GM15510 (cell line): ENCODE results near the gene MCTP2.

Experiments used
- POLR2A ChIP-seq: IDR thresholded peaks from 3 replicates; pipeline ENCODE4 v1.6.1; 2011; ENCODE audit warnings: borderline replicate concordance; ENCODE audit not compliant: insufficient read length; ENCODE audit errors: extremely low read depth

Gene MCTP2

DNA sequence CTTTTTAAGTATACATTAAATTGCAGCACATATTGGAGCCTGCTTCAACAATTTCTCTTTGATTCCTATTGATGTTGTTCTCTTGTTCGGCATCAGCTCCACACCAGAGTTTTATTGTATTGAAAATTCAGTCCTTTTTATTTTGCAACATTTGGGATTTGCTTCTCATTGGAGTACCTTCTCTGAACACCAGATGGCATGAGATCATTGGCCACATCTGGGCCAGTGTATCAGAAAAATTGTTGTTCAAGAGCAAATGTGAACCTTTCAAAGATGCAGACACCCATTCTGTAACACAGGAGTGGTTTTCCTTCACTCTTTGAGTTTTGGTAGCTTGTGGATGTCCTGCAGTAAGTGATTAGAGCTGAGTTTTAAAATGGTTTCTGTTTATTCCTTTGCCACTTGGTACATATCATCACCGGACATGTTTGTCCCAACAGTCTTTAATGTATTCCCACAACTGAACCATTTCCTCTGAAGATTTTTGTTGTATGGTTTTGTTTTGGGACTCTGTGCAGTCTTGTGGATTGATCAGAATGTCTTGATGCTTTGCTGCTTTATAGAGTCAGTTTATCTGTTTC, 96.1 kb downstream of the MCTP2 start:
- TF ChIP-seq POLR2A, result no peak

DNA sequence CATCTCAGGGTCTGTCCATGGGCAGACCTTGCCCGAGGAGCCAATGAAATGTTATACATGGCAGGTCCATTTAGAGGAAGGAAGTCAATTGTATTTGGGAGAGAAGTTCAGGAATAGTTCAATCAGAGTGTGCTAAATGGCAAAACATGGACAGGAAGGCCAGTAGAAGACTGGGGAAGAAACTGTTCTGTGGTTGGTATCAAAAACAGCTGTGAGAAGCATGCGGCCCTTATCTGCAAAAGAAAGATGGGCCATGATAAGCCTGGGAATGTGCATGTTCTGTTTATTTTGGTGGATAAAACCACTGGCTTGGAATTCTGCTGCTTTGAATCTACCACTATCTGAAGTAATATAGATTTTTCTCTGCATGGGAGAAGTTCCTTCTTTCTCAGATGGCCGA, 100.4 kb downstream of the MCTP2 start:
- no peak for TF ChIP-seq POLR2A

DNA sequence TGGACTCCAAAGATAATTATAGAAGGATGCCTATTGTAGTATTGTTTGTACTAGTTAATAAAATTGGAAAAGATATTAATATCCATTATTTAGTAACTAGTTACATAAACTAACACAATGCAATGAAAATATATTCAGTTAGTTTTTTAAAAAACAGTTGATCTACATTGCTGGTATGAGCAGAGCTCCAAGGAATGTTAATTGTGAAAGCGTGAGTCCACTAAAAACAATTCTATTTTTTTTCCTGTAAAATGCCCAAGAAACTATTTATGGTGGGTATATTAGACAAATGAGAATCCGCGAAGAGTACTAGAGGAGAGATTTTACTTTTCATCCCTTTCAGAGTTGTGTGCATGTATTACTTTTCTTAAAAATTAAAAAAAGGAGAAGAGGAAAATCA, 104.3 kb downstream of the MCTP2 start:
- no peak for TF ChIP-seq POLR2A

DNA sequence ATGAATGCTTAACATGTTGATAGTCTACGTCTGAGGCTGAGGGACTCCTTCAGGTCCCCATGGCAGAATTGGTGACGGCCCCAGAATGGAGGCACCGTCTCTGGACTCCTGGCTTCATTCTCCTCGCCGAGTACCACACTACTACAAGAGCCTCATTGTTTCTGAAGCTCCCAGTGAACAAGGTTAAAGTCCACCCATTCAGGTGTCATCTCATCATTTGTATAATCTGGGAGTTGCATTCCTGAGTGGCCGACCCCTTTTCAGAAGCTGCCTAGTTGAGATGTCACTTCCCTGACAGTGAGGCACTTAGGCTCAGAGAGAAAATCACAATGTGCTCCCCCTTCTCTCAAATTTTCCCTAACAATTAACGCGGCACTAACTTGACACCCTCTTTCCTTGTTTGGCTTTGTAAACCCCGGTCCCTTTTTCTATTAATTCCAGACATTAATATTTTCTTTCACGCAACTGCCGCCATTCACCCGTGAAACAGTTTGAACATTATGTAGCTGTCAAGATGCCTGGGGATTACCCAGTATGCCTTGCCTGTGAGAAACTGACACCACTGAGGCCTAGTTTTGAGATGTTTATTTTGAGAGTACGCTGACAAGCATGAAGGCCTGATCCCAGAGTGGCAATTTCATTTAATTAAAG, 105.6 kb downstream of the MCTP2 start:
- no peak for TF ChIP-seq POLR2A

DNA sequence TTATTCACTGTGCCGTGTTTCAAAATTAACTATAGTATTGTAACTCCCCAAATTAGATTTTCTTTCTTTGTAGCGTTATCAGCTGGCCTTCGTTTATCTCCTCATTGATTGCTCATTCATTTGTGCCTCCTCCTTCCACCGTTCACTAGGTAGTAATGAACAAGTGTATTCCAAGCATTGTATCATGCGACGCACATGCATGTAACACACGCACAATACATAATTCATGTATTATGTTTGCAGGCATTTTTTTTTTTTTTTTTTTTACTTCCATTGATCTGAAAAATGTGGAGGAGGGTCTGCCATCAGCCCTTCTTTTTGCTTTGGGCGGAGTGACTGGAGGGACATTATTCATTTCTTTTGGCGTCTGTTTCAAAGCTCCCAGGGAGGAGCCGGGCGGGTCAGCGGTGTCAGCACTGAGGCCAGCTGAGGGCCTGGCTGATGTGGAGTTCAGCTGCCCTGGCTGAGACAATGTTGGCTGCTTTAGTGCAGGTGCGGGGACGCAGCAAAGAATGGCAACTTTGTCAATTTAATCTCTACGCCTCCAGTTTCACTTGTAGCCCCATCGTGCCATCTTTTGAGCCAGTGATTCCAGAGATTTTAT, 107.0 kb downstream of the MCTP2 start:
- TF ChIP-seq POLR2A, result no peak

DNA sequence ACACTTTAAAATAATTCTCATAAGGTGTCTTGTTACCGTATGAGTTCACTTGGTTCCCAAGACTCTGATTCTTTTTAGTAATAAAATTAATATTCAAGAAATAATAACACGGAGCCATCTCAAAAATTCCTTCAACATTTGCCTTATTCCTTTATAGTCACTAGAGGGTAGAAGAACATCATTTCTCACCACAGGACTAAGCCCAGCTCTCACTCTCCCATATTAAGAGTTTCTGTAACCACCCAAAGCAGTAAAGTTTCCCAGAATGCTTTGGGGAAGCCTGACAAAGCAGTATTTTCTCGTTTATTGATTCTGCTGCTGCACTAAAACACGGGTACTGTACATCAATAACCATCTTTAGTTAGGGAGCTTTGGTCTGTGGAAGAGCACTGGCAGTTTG, 114.9 kb downstream of the MCTP2 start:
- TF ChIP-seq POLR2A, result no peak

DNA sequence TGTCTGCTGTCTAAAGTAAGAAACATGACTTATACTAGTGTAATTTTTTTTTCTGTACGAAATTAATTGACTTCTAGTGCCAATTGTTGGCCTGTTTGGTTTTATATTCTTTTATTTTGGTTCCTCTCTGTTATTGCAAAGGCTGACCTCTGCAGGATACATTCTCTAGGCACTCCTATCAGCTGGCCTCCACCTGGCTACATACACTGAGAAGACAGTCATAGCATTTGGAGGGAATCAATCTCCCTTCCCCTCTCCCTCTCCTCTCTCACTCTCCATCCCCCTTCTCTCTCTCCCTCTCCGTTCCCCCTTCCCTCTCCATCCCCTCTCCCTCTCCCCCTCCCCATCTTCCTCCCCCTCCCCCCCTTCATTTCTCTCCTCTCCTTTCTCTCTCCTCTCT, 116.7 kb downstream of the MCTP2 start:
- TF ChIP-seq POLR2A, result no peak

DNA sequence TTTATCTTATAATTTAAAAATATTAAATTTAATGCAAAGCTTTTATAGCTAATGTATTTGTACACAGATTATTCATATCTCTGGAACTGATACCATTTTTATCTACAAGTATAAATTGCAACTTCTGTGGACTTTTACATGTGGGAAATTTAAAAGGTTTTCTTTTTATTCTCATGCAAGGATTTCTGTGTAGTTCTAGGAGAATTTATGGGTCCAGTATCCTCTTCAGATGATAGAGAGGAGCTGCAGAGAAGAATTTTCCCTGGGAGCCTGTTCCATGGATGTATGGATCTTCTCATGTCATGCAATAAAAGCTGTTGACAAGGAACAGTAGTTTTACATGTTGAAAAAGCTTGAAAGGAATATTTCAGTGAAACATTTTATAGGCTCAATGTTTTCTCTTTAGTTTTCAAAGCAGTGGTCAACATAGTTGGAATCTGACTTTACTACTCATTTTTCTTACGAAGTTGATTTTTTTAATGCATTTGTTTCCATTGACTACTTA, 119.7 kb downstream of the MCTP2 start:
- TF ChIP-seq POLR2A, result no peak

DNA sequence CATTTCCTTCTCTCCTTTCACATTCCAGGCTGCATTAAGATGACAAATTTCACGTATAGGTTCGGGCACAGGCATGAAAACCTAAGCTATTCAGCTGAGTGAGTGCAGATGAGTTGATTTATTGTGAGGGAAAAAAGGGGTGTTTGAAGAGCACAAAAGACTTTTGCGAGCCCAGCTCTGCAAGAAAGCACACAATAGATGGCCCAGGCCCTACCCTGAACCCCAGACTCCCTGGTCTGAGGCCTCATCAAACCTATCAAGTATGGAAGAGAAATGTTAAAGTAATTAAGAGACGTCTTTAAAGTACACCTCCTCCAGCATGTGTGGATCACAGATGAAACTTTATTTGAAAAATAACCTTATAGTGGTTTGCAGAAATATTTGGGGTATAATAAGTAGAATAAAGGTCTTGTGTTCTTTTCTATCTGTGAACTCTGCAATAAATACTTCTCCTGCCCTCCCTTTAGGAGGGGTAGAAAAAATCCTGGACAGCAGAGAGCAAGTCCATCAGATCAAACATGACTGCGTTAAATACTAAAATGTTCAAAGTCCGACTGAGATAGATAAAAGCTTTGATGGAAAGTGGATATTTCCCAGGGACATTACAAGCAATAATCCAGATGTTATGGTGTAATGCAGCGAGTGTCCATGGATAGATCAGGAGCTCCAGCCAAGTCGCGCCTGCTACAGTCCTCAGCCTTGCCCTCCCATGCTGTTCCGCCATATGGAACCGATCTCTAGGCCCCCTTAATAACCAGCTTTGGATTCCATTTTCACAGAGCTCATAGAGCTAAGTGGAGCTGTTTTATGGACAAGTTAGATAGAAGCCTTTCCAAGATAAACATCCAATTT, 121.5 kb downstream of the MCTP2 start:
- TF ChIP-seq POLR2A, result no peak

DNA sequence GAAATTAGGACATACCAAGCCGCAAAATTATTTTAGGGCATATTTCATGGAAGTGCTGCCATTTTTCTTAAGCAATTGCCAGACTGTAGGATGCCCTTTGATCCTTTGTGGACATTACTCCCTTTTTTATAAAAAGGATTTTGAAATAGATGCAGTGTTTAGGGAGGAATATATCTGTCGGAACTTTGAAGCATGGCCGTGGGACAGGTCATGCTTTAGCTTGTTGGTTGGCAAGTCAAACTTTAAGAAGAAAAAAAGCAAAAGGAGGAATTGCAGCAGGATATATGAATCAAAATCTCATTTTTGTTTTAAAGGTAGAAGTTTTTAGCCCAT, 122.1 kb downstream of the MCTP2 start:
- TF ChIP-seq POLR2A, result no peak

DNA sequence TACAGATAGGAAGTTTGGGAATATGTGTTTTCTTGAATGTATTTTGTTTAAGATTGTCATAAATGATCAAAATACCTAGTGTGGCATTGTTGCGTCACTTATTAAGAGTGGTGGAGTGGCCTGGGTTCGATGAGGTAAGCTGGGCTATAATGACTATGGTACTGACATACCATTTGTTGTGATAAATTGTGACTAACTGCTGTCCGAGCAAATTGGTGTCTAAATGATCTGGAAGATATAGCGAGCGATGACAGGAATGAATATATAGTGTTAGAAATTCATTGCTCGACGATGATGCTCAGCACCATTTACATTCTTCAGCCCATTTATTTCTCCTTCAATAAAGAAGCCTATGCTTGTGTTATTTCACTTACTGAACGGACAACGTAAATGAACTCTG, 123.3 kb downstream of the MCTP2 start:
- no peak for TF ChIP-seq POLR2A

DNA sequence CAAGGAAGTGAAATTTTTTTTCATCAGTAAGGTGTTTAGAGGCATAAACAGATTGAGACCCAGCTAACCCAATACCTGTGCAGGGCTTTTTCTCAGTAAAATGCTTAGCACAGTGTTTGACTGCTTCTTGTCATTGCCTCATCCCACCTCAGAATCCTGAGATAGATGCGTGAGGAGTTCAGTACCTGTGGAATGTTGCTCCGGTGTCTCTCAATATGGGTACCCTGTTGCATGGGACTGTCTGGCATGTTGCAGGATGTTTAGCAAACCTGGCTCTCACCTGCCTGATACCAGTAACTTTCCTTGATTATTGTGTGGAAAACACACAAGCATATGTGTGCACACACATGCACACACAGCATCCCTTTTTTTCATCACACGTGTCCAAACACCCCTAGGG, 128.4 kb downstream of the MCTP2 start:
- no peak for TF ChIP-seq POLR2A

DNA sequence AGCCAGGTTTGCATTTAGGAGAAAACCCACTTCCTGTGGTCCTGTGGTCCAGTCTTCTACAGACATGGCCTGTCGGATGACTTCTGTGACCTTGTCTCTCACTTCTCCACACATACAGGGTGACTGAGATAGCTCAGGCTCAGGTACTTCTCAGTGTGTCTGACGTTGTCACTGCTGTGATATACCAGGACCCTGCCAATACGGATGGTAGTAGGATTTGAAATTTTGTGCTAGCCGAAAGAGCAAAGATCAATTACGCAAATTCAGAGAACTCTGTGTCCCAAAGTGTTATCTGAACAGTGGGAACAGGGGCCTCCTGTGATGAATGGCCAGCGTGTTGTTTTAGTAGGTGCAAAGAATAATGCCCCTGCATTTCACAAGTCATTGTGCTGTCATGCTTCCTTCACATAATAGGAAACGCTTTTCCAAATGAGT, 128.9 kb downstream of the MCTP2 start:
- no peak for TF ChIP-seq POLR2A

DNA sequence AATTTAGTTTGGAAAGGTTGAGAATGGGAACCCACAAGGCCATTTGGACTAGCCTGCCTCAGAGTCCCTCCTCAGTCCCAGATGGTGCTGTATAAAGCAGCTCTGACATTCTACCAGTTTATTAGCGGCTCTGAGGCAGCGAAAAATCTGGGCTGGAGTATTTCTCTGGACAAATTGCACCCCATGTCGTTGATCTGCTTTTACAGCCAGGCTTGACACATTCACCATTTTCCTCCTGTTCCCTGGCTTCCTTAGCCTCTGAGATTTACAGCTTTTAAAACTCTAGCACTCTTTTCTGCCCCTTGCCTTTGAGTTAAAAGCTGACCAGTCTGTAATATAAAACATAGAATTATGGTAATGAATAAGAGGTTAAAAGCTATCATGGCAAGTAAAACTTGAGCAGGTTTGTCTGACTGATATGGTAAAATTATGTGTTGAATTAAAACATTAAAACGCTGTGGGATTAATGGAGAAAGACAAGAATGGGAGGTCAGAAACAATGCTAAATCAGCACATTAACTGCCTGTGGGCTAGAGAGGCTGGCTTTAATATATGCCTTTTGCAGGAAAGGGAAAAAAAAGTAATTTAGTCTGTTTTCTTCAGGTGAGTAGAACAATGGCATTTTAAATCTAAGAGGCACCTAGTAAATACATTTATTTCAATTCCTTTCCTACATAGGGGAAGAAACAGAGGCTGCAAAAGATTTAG, 131.2 kb downstream of the MCTP2 start:
- TF ChIP-seq POLR2A, result no peak

DNA sequence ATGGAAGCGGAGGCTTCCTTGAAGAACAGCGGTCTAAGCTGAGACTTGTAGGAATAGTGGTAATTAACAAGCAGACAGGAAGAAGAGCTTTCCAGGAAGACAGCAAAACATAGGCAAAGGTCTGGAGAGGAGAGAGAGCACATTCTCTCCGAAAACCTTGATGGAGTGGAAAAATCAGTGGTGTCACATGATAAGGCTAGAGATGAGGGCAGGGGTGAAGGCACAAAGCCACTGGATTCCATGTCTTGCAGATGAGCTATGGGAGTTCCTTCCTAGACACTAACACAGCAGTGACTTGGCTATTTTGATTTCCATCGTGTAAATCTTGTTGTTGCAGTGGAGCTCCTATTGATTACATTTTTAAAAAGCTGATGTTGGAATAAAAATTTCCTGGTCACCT, 132.0 kb downstream of the MCTP2 start:
- TF ChIP-seq POLR2A, result no peak
